Ishikawa (cell line): ENCODE results near the gene PELO.

ENCODE experiments used
- CEBPB ChIP-seq: IDR thresholded peaks from 2 replicates; pipeline ENCODE4 v1.6.1; 2012
- EGR1 ChIP-seq: IDR thresholded peaks from 2 replicates; pipeline ENCODE4 v1.6.1; 2012
- EP300 ChIP-seq: IDR thresholded peaks from 2 replicates; pipeline ENCODE4 v1.6.1; 2012; ENCODE audit warnings: borderline replicate concordance
- RAD21 ChIP-seq: IDR thresholded peaks from 2 replicates; pipeline ENCODE4 v1.6.1; 2012; ENCODE audit warnings: low read depth
- TCF12 ChIP-seq: IDR thresholded peaks from 2 replicates; pipeline ENCODE4 v1.6.1; 2012; ENCODE audit warnings: low read depth
- TEAD4 ChIP-seq: IDR thresholded peaks from 2 replicates; pipeline ENCODE4 v1.6.1; 2012
- USF1 ChIP-seq: IDR thresholded peaks from 2 replicates; pipeline ENCODE4 v1.6.1; 2012
- YY1 ChIP-seq: IDR thresholded peaks from 2 replicates; pipeline ENCODE4 v1.6.1; 2012; ENCODE audit warnings: low read depth
- ZBTB7A ChIP-seq: IDR thresholded peaks from 2 replicates; pipeline ENCODE4 v1.6.1; 2012; ENCODE audit warnings: low read depth
- TF ChIP-seq, protein P1 (sequence below): IDR thresholded peaks from 2 replicates; pipeline ENCODE4 v1.6.1; 2012
- TF ChIP-seq, protein P2 (sequence below): IDR thresholded peaks from 2 replicates; pipeline ENCODE4 v1.6.1; 2012; ENCODE audit warnings: low read depth, mild to moderate bottlenecking

GRCh38 chr5:52738095-52738506 is 49.6 kb upstream of the PELO start:
- TF ChIP-seq, protein P1, sequence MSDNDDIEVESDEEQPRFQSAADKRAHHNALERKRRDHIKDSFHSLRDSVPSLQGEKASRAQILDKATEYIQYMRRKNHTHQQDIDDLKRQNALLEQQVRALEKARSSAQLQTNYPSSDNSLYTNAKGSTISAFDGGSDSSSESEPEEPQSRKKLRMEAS, result no peak
- TF ChIP-seq TEAD4 (no peak), TCF12 (no peak), ZBTB7A (no peak), EGR1 (no peak), EP300 (no peak), RAD21 (no peak), USF1 (no peak), YY1 (no peak), CEBPB (no peak)
- TF ChIP-seq, protein P2, sequence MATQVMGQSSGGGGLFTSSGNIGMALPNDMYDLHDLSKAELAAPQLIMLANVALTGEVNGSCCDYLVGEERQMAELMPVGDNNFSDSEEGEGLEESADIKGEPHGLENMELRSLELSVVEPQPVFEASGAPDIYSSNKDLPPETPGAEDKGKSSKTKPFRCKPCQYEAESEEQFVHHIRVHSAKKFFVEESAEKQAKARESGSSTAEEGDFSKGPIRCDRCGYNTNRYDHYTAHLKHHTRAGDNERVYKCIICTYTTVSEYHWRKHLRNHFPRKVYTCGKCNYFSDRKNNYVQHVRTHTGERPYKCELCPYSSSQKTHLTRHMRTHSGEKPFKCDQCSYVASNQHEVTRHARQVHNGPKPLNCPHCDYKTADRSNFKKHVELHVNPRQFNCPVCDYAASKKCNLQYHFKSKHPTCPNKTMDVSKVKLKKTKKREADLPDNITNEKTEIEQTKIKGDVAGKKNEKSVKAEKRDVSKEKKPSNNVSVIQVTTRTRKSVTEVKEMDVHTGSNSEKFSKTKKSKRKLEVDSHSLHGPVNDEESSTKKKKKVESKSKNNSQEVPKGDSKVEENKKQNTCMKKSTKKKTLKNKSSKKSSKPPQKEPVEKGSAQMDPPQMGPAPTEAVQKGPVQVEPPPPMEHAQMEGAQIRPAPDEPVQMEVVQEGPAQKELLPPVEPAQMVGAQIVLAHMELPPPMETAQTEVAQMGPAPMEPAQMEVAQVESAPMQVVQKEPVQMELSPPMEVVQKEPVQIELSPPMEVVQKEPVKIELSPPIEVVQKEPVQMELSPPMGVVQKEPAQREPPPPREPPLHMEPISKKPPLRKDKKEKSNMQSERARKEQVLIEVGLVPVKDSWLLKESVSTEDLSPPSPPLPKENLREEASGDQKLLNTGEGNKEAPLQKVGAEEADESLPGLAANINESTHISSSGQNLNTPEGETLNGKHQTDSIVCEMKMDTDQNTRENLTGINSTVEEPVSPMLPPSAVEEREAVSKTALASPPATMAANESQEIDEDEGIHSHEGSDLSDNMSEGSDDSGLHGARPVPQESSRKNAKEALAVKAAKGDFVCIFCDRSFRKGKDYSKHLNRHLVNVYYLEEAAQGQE, result no peak
